Large intestine (tissue), 3 donors: ENCODE measurements around the gene NLGN4Y. TPM values are rescaled to one million over a fixed set of nuclear protein-coding genes. Genes with fewer than 3 reads are reported as not detected.

Experiments
- DNase-seq, 2 donors: peaks; one replicate each; pipeline versions ENCODE4 v3.0.0 to v3.0.0-alpha.2; 2013
- H3K27ac ChIP-seq: one replicate; pipeline ENCODE4 v1.5.1; 2013; ENCODE audit warnings: low read length
- H3K27me3 ChIP-seq: 2 replicates; pipeline ENCODE4 v1.6.1; 2013; ENCODE audit warnings: low read length; ENCODE audit not compliant: control insufficient read depth, insufficient read depth
- H3K36me3 ChIP-seq: 2 replicates; pipeline ENCODE4 v1.6.1; 2013; ENCODE audit warnings: low read length; ENCODE audit not compliant: control insufficient read depth, insufficient read depth
- H3K4me1 ChIP-seq: one replicate; pipeline ENCODE4 v1.6.1; 2013; ENCODE audit warnings: low read length; ENCODE audit not compliant: control insufficient read depth, insufficient read depth
- H3K4me3 ChIP-seq: one replicate; pipeline ENCODE4 v1.5.1; 2013; ENCODE audit warnings: low read length
- H3K9me3 ChIP-seq: one replicate; pipeline ENCODE4 v1.6.1; 2013; ENCODE audit warnings: mild to moderate bottlenecking, low read depth, low read length, moderate library complexity; ENCODE audit not compliant: control insufficient read depth
- WGBS: methylation state at CpG from one replicate; pipeline ENCODE4 v1.1.5; 2013; ENCODE audit warnings: low lambda C conversion rate; ENCODE audit not compliant: insufficient coverage; 5-methylcytosine and 5-hydroxymethylcytosine counted together
- polyA plus RNA-seq: library from polyadenylated mRNA; unstranded; fragments of 120-200 nt; gene quantifications from one replicate; pipeline ENCODE4 v1.2.1, GENCODE V29; 2013

NLGN4Y gene
- polyA plus RNA-seq, 1 donor: 6.2 TPM

DNA sequence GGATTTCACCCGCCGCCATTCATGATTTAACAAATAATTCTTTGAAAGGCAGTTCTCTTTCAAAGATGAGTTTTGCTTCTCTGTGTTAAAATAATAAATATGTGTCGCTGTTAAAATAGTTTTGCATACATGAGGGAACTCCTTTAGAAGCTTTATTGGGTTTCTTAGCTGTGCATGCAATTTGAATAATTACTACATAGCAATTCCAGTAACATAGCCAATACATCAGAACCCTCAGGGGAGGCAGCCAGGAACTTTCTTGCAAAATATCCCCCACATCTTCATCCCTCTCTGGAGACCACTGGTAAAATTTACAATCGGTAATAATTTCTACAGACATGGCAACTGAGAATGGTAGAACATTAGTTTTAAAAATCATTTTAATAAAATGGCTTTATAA, 268.8 kb downstream of the NLGN4Y start:
- Histone ChIP-seq H3K4me1 (no peaks in the 10 kb centered on the region), H3K9me3 (no peaks in the 10 kb centered on the region), H3K4me3 (no peak overlapping the region), H3K36me3 (no peaks in the 10 kb centered on the region), H3K27ac (no peak overlapping the region), H3K27me3 (no peaks in the 10 kb centered on the region)
- no peak for DNase-seq
- 100% methylated on average over 2 of the region's 4 CpGs for WGBS

DNA sequence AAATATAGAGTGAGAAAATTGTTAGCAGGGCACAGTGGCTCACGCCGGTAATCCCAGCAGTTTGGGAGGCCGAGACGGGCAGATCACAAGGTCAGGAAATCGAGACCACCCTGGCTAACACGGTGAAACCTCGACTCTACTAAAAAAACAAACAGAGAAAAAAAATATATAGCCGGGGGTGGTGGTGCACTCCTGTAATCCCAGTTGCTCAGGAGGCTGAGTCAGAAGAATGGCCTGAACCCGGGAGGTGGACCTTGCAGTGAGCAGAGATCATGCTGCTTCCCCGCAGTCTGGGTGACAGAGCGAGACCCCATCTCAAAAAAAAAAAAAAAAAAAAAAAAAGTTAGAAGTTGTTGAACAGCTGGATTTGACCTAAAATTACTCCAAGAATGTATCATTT, 269.3 kb downstream of the NLGN4Y start:
- H3K27me3 ChIP-seq: no peaks in the 10 kb centered on the region
- H3K27ac ChIP-seq: no peak overlapping the region
- H3K36me3 ChIP-seq: no peaks in the 10 kb centered on the region
- no peak for DNase-seq
- no peak overlapping the region for H3K4me3 ChIP-seq
- no peaks in the 10 kb centered on the region for H3K4me1 ChIP-seq
- H3K9me3 ChIP-seq: no peaks in the 10 kb centered on the region
- WGBS: no CpG with 5 or more reads among the region's 11 CpGs

GRCh38 chrY:14798010-14798409, 273.7 kb downstream of the NLGN4Y start:
- Histone ChIP-seq H3K9me3 (no peaks in the 10 kb centered on the region), H3K4me3 (no peak overlapping the region), H3K4me1 (no peaks in the 10 kb centered on the region), H3K27me3 (no peaks in the 10 kb centered on the region), H3K27ac (no peak overlapping the region), H3K36me3 (no peaks in the 10 kb centered on the region)
- DNase-seq: no peak
- no CpG with 5 or more reads among the region's 2 CpGs for WGBS

GRCh38 chrY:14801096-14801495, 276.8 kb downstream of the NLGN4Y start:
- Histone ChIP-seq H3K27ac (no peak overlapping the region), H3K27me3 (no peaks in the 10 kb centered on the region), H3K9me3 (no peaks in the 10 kb centered on the region), H3K36me3 (no peaks in the 10 kb centered on the region), H3K4me1 (no peaks in the 10 kb centered on the region), H3K4me3 (no peak overlapping the region)
- no peak for DNase-seq
- no CpG with 5 or more reads among the region's 2 CpGs for WGBS

GRCh38 chrY:14802125-14802524, 277.8 kb downstream of the NLGN4Y start:
- no CpG with 5 or more reads among the region's 3 CpGs for WGBS
- Histone ChIP-seq H3K4me3 (no peak overlapping the region), H3K9me3 (no peaks in the 10 kb centered on the region), H3K27ac (no peak overlapping the region), H3K4me1 (no peaks in the 10 kb centered on the region), H3K36me3 (no peaks in the 10 kb centered on the region), H3K27me3 (no peaks in the 10 kb centered on the region)
- DNase-seq: no peak

- H3K4me3 ChIP-seq: no peak overlapping the region
- H3K27ac ChIP-seq: no peak overlapping the region
- no peaks in the 10 kb centered on the region for H3K36me3 ChIP-seq
- H3K4me1 ChIP-seq: no peaks in the 10 kb centered on the region
- H3K27me3 ChIP-seq: no peaks in the 10 kb centered on the region
- H3K9me3 ChIP-seq: no peaks in the 10 kb centered on the region
- DNase-seq: no peak
Measured at GRCh38 chrY:14804041-14804440, 279.7 kb downstream of the NLGN4Y start.

DNA sequence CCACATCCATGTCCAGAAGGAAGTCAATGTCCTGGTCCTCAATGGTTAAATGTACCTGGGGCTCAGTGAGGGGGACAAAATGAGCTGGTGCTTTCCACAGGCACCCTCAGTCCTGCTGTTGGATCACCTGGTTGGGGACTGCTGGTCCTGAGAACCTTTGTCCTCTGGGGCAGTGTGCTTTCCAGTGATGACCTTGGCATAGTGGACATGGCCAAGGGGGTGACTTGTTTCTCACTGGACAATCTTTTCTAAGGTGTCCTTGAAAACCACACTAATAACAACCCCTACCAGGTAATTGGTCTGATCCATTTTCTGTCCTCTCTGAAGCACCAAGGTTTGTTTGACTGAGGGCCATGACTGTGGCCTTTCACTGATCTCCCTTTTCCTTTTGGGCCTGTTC, 294.1 kb downstream of the NLGN4Y start:
- no peak for DNase-seq
- no peak overlapping the region for H3K27ac ChIP-seq
- no peaks in the 10 kb centered on the region for H3K9me3 ChIP-seq
- no peaks in the 10 kb centered on the region for H3K27me3 ChIP-seq
- no peaks in the 10 kb centered on the region for H3K36me3 ChIP-seq
- H3K4me1 ChIP-seq: no peaks in the 10 kb centered on the region
- no peak overlapping the region for H3K4me3 ChIP-seq

GRCh38 chrY:14822201-14822600, 297.9 kb downstream of the NLGN4Y start:
- Histone ChIP-seq H3K27me3 (no peaks in the 10 kb centered on the region), H3K27ac (no peak overlapping the region), H3K36me3 (no peaks in the 10 kb centered on the region), H3K4me3 (no peak overlapping the region), H3K4me1 (no peaks in the 10 kb centered on the region), H3K9me3 (no peaks in the 10 kb centered on the region)
- no peak for DNase-seq
- no CpG with 5 or more reads among the region's 2 CpGs for WGBS

DNA sequence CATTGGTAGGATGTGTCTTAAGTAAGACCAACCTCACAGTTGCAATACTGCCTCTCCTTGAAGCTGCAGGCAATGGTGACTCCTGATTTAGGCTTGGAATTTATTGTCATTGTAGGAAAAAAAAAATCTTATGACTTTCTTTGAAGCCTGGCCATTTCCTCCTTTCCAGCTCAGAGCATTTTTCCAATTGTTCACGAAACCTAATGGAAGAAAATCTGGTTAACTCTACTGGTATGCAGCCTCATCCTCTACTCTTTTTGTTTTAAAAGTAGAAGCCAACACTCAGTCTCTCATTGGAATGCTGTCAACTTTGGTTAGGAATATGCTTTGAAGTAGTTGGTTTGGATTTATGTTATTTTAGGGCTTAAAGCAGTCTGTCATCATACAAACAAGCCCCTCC, 298.6 kb downstream of the NLGN4Y start:
- Histone ChIP-seq H3K4me1 (no peaks in the 10 kb centered on the region), H3K27me3 (no peaks in the 10 kb centered on the region), H3K36me3 (no peaks in the 10 kb centered on the region), H3K27ac (no peak overlapping the region), H3K9me3 (no peaks in the 10 kb centered on the region), H3K4me3 (no peak overlapping the region)
- WGBS: no CpG with 5 or more reads among the region's 1 CpG
- no peak for DNase-seq

- DNase-seq: no peak
- Histone ChIP-seq H3K36me3 (no peaks in the 10 kb centered on the region), H3K4me3 (no peak overlapping the region), H3K4me1 (no peaks in the 10 kb centered on the region), H3K27ac (no peak overlapping the region), H3K9me3 (no peaks in the 10 kb centered on the region), H3K27me3 (no peaks in the 10 kb centered on the region)
- no CpG with 5 or more reads among the region's 2 CpGs for WGBS
Measured at GRCh38 chrY:14824583-14824982, 300.3 kb downstream of the NLGN4Y start.

GRCh38 chrY:14825728-14826127, 301.4 kb downstream of the NLGN4Y start:
- DNase-seq: no peak
- Histone ChIP-seq H3K27ac (no peak overlapping the region), H3K36me3 (no peaks in the 10 kb centered on the region), H3K4me3 (no peak overlapping the region), H3K27me3 (no peaks in the 10 kb centered on the region), H3K9me3 (no peaks in the 10 kb centered on the region), H3K4me1 (no peaks in the 10 kb centered on the region)
- WGBS: no CpG with 5 or more reads among the region's 2 CpGs
